Panc1 (cell line): ENCODE data around the gene COL4A4. TPM values are rescaled to one million over a fixed set of nuclear protein-coding genes. Genes with fewer than 3 reads are reported as not detected.
A peak's percentile ranks its signal among the peaks of the same experiment; 100 is the strongest.

Experiments used
- ATAC-seq: fragments of 200-7000 bp; cut with Tn5 transposase; 2 replicates; pipeline ENCODE4 v1.9.1; 2020; ENCODE audit warnings: mild to moderate bottlenecking, moderate library complexity
- BruUV-seq: library from RNA; stranded (reverse); fragments of 400-500 nt; replicated peaks from 2 replicates; lab custom pipeline; 2021; lab: Mats Ljungman, UMichigan
- CTCF ChIA-PET: fragments of 300-600 bp; sonication (Branson Sonifier 250); formaldehyde crosslinking; loops from one replicate; lab custom pipeline; 2022; ENCODE audit warnings: antibody characterized with exemption; lab: Charles Lee
- POLR2A ChIA-PET: fragments of 300-600 bp; sonication (Branson Sonifier 250); formaldehyde crosslinking; loops from one replicate; lab custom pipeline; 2022; ENCODE audit warnings: antibody characterized with exemption; lab: Charles Lee
- DNase-seq: peaks from one replicate; pipeline ENCODE4 v3.0.0-alpha.2; 2010; ENCODE audit warnings: low read depth, low spot score
- H3K27ac ChIP-seq: 2 replicates; pipeline ENCODE4 v1.5.1; 2011; ENCODE audit warnings: mild to moderate bottlenecking, low read length, inconsistent platforms
- H3K27me3 ChIP-seq: fragments of 200-500 bp; sonication (Bioruptor generic); 2 replicates; pipeline ENCODE4 v1.6.0; 2014; ENCODE audit warnings: low read length, inconsistent platforms; ENCODE audit not compliant: control insufficient read depth, insufficient read depth
- H3K36me3 ChIP-seq: fragments of 200-500 bp; sonication (Bioruptor generic); 2 replicates; pipeline ENCODE4 v1.5.1; 2014; ENCODE audit warnings: inconsistent platforms, mild to moderate bottlenecking, low read length, moderate library complexity; ENCODE audit not compliant: control insufficient read depth, insufficient read depth
- H3K4me1 ChIP-seq: 2 replicates; pipeline ENCODE4 v1.5.1; 2011; ENCODE audit warnings: inconsistent platforms, mild to moderate bottlenecking, low read length, moderate library complexity; ENCODE audit not compliant: control insufficient read depth, insufficient read depth
- H3K4me3 ChIP-seq, 2 experiments: 2 replicates each; pipeline ENCODE4 v1.5.1; 2011 to 2012; ENCODE audit warnings: low read depth in 2 of 2, low read length in 2 of 2, mild to moderate bottlenecking in 2 of 2, inconsistent platforms in 1 of 2, moderate library complexity in 1 of 2
- H3K9me3 ChIP-seq: fragments of 200-500 bp; sonication (Bioruptor generic); 2 replicates; pipeline ENCODE4 v1.5.1; 2014; ENCODE audit warnings: low read depth, mild to moderate bottlenecking, inconsistent platforms, low read length, moderate library complexity; ENCODE audit not compliant: control insufficient read depth, insufficient read depth
- POLR2AphosphoS5 ChIP-seq: IDR thresholded peaks from 2 replicates; pipeline ENCODE4 v1.6.1; 2012; ENCODE audit warnings: mild to moderate bottlenecking, low read depth, low read length, moderate library complexity
- SIN3A ChIP-seq: IDR thresholded peaks from 2 replicates; pipeline ENCODE4 v1.6.1; 2012; ENCODE audit warnings: low read depth, mild to moderate bottlenecking, low read length, moderate library complexity, borderline replicate concordance; ENCODE audit not compliant: insufficient read depth
- TCF7L2 ChIP-seq: IDR thresholded peaks from 2 replicates; pipeline ENCODE4 v1.6.1; 2011; ENCODE audit warnings: mild to moderate bottlenecking, low read depth, low read length, inconsistent platforms
- in situ Hi-C: cut with HindIII; loops from 2 replicates; pipeline ENCODE4 v1.10.0; 2016; ENCODE audit warnings: low sequenced_read_pairs, low pct_unique_long_range_greater_than_20kb
- intact Hi-C: fragments of 100-400 bp; cut with micrococcal nuclease; formaldehyde crosslinking; loops from one replicate; pipeline ENCODE4 v1.10.0; 2022; ENCODE audit not compliant: unreplicated experiment
- total RNA-seq: library from RNA; stranded (reverse); gene quantifications from one replicate; pipeline ENCODE4 v1.2.1, GENCODE V29; 2021; ENCODE audit not compliant: unreplicated experiment
- TF ChIP-seq, protein P1 (sequence below): fragments of 450-650 bp; IDR thresholded peaks from 2 replicates; pipeline ENCODE4 v1.5.1; 2017; ENCODE audit warnings: mild to moderate bottlenecking
- TF ChIP-seq, protein P2 (sequence below), 2 experiments: IDR thresholded peaks; 2 replicates each; pipeline ENCODE4 v1.6.1; 2011 to 2012; ENCODE audit warnings: low read depth in 2 of 2, control low read depth in 1 of 2, low read length in 1 of 2, mild to moderate bottlenecking in 1 of 2, moderate library complexity in 1 of 2; ENCODE audit not compliant: insufficient read depth in 1 of 2

COL4A4 gene
- total RNA-seq, 1 experiment from 2014 or later, result 0.13 TPM

GRCh38 chr2:227134591-227134990 is 29.4 kb downstream of the COL4A4 start:
- in situ Hi-C loops, result no loop called here

DNA sequence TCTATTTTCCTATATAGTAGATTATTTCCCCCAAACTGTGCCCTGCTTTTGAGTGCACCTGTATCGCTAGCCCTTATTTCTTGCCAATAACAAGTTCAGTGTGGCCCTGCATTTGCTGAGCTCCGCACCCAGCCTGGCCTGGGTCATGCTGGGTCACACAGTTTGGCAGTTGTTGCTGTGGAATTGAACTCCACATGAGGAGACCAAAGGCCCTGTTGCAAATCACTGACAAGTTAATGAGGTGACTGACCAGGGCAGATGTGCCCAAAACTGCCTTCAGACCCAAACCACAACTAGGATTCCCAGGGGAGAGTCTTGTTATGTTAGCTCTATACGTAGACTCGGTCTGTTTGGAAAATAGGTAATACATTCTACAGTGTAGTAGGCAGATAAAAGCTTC is 31.0 kb downstream of the COL4A4 start:
- Histone ChIP-seq H3K4me1 (no peaks in the 10 kb centered on the region), H3K27ac (no peak overlapping the region), H3K36me3 (no peaks in the 10 kb centered on the region), H3K9me3 (no peaks in the 10 kb centered on the region), H3K27me3 (no peaks in the 10 kb centered on the region; the same call in 1 of the 2 replicates), H3K4me3 (no peak overlapping the region)
- no TSS peak for BruUV-seq
- in situ Hi-C loops, result no loop called here
- DNase-seq (no peak), ATAC-seq (no peak)
- no peak for TF ChIP-seq SIN3A
- CTCF ChIA-PET, result interaction anchor here (1.4 kb wide), 1 partner anchor 105 kb away, joined by 8 read pairs; no protein-coding TSS in a partner anchor
- intact Hi-C loops, result loop anchor here (5.0 to 10.0 kb wide), 3 partner anchors 194 to 629 kb away; partner anchors contain the start of genes MFF and SCYGR1
- POLR2A ChIA-PET, result no interaction called here

More at GRCh38 chr2:227134591-227134990, 29.4 kb downstream of the COL4A4 start:
- DNase-seq (no peak), ATAC-seq (no peak)
- H3K27ac ChIP-seq, result no peak overlapping the region
- TF ChIP-seq, protein P1, sequence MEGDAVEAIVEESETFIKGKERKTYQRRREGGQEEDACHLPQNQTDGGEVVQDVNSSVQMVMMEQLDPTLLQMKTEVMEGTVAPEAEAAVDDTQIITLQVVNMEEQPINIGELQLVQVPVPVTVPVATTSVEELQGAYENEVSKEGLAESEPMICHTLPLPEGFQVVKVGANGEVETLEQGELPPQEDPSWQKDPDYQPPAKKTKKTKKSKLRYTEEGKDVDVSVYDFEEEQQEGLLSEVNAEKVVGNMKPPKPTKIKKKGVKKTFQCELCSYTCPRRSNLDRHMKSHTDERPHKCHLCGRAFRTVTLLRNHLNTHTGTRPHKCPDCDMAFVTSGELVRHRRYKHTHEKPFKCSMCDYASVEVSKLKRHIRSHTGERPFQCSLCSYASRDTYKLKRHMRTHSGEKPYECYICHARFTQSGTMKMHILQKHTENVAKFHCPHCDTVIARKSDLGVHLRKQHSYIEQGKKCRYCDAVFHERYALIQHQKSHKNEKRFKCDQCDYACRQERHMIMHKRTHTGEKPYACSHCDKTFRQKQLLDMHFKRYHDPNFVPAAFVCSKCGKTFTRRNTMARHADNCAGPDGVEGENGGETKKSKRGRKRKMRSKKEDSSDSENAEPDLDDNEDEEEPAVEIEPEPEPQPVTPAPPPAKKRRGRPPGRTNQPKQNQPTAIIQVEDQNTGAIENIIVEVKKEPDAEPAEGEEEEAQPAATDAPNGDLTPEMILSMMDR, result no peak
- TF ChIP-seq, protein P2, sequence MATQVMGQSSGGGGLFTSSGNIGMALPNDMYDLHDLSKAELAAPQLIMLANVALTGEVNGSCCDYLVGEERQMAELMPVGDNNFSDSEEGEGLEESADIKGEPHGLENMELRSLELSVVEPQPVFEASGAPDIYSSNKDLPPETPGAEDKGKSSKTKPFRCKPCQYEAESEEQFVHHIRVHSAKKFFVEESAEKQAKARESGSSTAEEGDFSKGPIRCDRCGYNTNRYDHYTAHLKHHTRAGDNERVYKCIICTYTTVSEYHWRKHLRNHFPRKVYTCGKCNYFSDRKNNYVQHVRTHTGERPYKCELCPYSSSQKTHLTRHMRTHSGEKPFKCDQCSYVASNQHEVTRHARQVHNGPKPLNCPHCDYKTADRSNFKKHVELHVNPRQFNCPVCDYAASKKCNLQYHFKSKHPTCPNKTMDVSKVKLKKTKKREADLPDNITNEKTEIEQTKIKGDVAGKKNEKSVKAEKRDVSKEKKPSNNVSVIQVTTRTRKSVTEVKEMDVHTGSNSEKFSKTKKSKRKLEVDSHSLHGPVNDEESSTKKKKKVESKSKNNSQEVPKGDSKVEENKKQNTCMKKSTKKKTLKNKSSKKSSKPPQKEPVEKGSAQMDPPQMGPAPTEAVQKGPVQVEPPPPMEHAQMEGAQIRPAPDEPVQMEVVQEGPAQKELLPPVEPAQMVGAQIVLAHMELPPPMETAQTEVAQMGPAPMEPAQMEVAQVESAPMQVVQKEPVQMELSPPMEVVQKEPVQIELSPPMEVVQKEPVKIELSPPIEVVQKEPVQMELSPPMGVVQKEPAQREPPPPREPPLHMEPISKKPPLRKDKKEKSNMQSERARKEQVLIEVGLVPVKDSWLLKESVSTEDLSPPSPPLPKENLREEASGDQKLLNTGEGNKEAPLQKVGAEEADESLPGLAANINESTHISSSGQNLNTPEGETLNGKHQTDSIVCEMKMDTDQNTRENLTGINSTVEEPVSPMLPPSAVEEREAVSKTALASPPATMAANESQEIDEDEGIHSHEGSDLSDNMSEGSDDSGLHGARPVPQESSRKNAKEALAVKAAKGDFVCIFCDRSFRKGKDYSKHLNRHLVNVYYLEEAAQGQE (IDR thresholded peaks at IDR 0.05; ENCODE audit: insufficient read depth in 1 of 2, low read depth in 2 of 2, low read length in 1 of 2), result no peak
- no peak for TF ChIP-seq SIN3A
- TF ChIP-seq POLR2AphosphoS5, result no peak
- no peak for TF ChIP-seq TCF7L2
- H3K9me3 ChIP-seq, result no peaks in the 10 kb centered on the region
- no peaks in the 10 kb centered on the region for H3K27me3 ChIP-seq
- BruUV-seq, result no TSS peak
- CTCF ChIA-PET, result interaction anchor here (1.8 kb wide), 1 partner anchor 104 kb away, joined by 3 read pairs; no protein-coding TSS in a partner anchor
- POLR2A ChIA-PET, result no interaction called here
- intact Hi-C loops, result loop anchor here (5.0 to 10.0 kb wide), 3 partner anchors 193 to 628 kb away; partner anchors contain the start of genes MFF and SCYGR1
- no peaks in the 10 kb centered on the region for H3K36me3 ChIP-seq
- H3K4me3 ChIP-seq, result no peak overlapping the region
- no peaks in the 10 kb centered on the region for H3K4me1 ChIP-seq

GRCh38 chr2:227130636-227131035 is 33.4 kb downstream of the COL4A4 start:
- H3K36me3 ChIP-seq, result no peaks in the 10 kb centered on the region
- no peak overlapping the region for H3K4me3 ChIP-seq
- H3K9me3 ChIP-seq, result no peaks in the 10 kb centered on the region
- BruUV-seq, result no TSS peak
- no peaks in the 10 kb centered on the region for H3K4me1 ChIP-seq
- DNase-seq (no peak), ATAC-seq (0 out of 2 replicates have a peak, but pooled peaks have one; percentile 27)
- ChIA-PET POLR2A (no interaction called here), CTCF (interaction anchor here (0.6 to 1.0 kb wide), 2 partner anchors 108 to 1222 kb away, joined by 3 to 4 read pairs; no protein-coding TSS in a partner anchor)
- intact Hi-C loops, result loop anchor here (1.0 to 10.0 kb wide), 4 partner anchors 108 to 632 kb away; partner anchors contain the start of genes MFF and SCYGR1
- in situ Hi-C loops, result no loop called here
- TF ChIP-seq TCF7L2 (no peak), SIN3A (no peak), POLR2AphosphoS5 (no peak)
- TF ChIP-seq, protein P1, result no peak
- TF ChIP-seq, protein P2 (IDR thresholded peaks at IDR 0.05; ENCODE audit: insufficient read depth in 1 of 2, low read depth in 2 of 2, low read length in 1 of 2), result no peak
- no peak overlapping the region for H3K27ac ChIP-seq
- peaks cover 2% of the 10 kb centered on the region; the same call in 1 of the 2 replicates for H3K27me3 ChIP-seq
